HG03095 (cell line): ENCODE measurements around the gene FOLR3.
"Not testable (repeated sequence)": the region's sequence is repeated elsewhere in the genome, so short reads cannot be mapped to it uniquely, and the experiment has no call there.

ENCODE experiments used
- ATAC-seq: cut with Tn5 transposase; IDR thresholded peaks from one replicate; pipeline ENCODE4 v1.9.1; 2021; ENCODE audit warnings: moderate library complexity; ENCODE audit not compliant: unreplicated experiment

Gene FOLR3

DNA sequence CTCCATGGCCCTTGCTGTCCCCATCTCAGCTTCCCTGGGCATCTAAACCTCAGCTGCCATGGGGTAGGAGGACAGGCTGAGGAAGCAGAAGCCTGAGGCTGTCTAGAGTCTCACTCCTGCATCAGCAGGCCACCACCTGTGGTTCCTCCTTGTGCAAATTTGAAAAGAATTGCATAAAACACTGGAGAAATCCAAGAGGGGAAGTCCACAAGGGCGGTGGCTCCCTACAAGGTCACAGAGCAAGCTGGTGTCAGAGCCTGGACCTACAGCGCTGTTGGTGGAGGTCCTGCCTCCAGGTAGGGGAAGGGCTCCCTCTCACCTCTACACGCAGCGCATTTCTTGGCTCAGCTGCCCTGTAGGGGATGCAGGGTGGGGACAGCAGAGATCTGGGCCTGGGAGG is at the start of gene FOLR3:
FOLR3 (plus strand) TSS at position 253 of the 400 bp plus-strand sequence. CDS start 228 bp downstream, outside the sequence.
- ATAC-seq: not testable (repeated sequence)

DNA sequence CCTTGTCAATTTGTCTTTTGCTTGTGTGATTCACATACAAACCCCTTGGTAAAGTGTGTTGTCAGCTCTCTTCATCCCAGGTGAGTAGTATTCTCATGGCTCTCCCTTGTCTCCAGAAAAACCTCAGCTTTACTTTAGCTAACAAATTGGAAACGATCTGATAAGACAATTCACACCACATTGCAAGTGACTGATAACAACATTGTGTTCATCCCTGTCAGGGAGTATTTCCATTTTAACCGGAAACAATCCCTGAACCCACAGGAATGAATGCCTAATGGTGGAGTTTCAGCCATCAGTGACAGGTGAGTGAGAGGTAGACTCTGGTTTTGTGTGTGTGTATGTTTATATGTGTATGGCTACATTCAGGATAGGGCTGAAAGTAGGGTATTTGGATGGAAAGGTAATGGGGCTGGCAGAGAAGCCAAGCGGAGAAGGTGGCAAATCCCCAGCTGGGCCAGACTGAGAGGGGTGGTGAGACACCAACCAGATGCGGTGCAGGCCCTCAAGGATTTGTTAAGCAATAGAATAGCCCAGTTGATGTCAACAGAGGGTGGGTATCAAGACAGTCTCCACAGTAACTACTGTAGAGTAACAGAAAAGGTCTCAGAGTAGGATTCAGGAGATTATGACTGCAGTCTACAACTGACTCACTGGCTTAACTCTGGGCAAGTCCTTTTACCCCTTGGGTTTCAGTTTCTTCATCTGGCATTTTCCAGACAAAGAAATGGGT is 47.3 kb upstream of the FOLR3 start:
- no peak for ATAC-seq

- peak; percentile 56 for ATAC-seq
Measured at GRCh38 chr11:72091292-72091691, 44.2 kb upstream of the FOLR3 start.

GRCh38 chr11:72098741-72099140 is 36.8 kb upstream of the FOLR3 start:
- ATAC-seq: no peak

DNA sequence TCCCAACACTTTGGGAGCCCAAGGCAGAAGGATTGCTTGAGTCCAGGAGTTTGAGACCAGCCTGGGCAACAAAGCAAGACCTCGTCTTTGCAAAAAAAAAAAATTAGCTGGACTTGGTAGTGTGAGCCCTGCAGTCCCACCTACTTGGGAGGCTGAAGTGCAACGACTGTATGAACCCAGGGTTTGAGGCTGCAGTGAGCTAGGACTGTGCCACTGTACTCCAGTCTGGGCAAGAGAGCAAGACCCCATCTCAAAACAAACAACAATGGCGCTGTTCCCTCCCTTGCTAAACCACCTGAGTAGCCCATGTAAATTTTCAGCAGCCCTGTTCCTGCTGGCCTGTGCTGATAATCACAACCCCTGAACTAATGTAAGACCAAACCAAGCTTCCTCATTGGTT is 35.5 kb upstream of the FOLR3 start:
- no peak for ATAC-seq

GRCh38 chr11:72100462-72100861 is 35.1 kb upstream of the FOLR3 start:
- no peak for ATAC-seq

DNA sequence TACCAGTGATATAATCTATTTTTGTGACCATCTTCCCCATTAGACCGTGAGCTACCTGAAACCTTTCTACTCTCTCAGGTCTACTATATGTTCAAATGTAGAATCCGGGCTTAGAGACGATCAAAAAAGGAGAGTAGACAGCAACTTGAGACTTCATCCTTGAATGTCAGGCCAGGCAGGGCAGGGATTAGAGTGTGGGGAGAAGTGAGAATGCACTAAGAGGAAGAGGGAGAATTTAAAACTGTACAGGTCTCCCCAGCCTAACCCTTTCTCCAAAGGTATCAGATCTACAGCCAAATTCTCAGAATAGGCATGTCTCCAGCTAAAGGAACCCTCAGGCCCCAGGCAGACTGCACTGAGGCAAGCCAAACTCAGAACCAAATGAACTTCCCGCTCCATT is 33.4 kb upstream of the FOLR3 start:
- ATAC-seq: no peak

GRCh38 chr11:72102631-72102945 is 32.9 kb upstream of the FOLR3 start:
- no peak for ATAC-seq

DNA sequence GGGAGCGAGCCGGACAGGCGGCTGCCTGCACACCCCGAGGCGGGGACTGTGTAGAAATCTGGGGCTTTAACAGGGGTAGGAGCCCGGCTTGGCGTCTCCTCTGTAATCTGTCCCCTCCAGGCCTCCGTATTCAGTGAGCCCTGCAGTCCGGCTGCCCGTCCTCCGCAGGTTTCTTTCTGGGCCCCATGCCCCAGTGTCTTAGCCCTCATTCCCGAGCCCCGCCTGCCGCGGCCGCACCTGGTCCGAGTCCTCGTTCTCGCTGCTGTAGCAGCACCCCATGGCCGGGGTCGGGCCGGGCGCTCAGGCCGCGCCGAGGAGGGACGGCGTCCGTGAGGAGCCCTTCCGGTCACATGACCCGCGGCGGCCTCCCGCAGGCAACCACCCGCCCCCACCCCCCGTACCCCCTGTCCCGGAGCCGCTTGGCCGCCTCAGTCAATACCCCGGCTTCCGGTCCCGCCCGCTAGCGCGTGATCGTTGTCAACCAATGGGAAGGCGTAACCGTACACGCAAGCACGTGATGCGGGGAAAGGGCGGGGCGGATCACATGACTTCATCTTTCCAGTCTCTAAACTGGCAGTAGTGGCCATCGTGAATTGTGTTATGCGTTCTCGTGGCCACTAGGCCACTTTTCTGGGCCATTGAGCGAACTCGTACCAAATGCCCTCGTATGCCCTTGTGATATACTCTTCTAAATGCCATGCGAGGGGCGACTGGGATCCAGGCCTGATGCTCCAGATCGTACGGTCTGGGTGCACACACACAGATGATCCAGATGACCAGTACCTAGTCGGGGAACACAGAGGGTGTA is 32.4 kb upstream of the FOLR3 start, which contains the start of gene LAMTOR1:
LAMTOR1 (minus strand) TSS at position 352 of the 808 bp plus-strand sequence; CDS start at position 279, 73 bp downstream.
- peak; percentile 73 for ATAC-seq

DNA sequence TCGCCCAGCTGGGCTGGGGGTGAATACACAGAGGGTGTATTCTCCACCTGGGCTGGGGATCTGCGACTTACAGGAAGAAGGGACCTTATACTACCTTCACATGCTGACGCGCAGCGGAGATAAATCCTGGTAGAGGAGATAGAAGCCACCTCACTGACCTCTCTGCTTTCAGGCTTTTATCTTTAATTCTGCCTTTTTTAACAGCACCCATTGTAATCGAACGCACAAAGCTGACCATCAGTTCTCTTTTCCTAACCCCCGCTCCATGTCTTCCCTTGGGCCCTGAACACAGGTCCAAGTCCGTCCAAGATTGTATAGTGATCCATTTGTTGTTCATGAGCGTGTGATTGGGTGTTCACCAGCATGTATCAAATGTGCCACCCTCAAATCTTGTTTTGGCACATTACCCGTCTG is 31.8 kb upstream of the FOLR3 start:
- no peak for ATAC-seq

- ATAC-seq: no peak
Measured at GRCh38 chr11:72105888-72106287, 29.6 kb upstream of the FOLR3 start, which contains the start of gene TOMT. Gene TOMT, plus strand, starts transcription at chr11:72105924. Its CDS starts 28 bp downstream, at chr11:72105952.

GRCh38 chr11:72111300-72112142 is 24.0 kb upstream of the FOLR3 start:
- ATAC-seq: no peak

GRCh38 chr11:72112143-72112977 is 23.2 kb upstream of the FOLR3 start, which contains the start of gene ANAPC15:
Gene ANAPC15, minus strand, starts transcription at chr11:72112695. Its CDS starts 1,419 bp downstream, at chr11:72111276.
- ATAC-seq: peak; percentile 85

GRCh38 chr11:72112978-72113808 is 22.3 kb upstream of the FOLR3 start:
- no peak for ATAC-seq

- ATAC-seq: no peak
Measured at GRCh38 chr11:72114570-72114969, 21.0 kb upstream of the FOLR3 start.

DNA sequence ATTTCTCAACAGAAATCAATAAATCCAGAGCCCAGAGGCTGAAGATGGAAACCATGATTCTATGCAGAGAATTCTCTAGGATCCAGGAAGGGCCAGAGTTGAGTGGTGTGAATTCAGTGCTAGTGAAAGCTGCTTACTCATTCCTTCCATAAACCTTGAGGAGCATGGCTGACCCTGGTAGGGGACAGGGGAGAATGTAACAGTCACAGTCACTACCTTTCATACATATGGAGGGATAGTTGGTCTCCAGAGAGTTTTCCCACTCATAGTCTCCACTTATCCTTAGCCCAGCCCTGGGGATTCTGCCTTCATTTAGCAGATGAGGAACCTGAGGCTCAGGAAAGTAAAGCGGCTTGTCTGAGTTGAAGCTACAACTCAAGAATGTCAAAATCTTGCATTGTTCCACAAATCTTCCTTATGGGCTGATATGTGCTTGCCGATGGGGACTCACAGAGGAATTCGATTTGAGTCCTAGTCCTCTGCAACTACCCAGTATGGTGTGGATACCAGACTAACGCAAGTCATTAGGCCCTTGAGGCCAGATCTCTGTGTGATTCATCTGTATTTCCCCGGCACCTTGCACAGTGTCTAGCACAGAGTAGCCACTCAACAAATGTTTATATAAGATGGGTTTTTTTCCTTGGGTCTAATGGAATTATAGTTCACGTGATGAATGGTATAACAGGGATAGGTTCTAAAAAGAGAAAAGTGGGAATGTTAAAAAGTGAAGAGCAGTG is 19.3 kb upstream of the FOLR3 start:
- no peak for ATAC-seq

GRCh38 chr11:72119198-72119597 is 16.3 kb upstream of the FOLR3 start:
- ATAC-seq: no peak

GRCh38 chr11:72120930-72121329 is 14.6 kb upstream of the FOLR3 start:
- no peak for ATAC-seq

GRCh38 chr11:72122607-72123006 is 12.9 kb upstream of the FOLR3 start:
- ATAC-seq: no peak
